GM19468 (cell line): ENCODE data around the gene SLC25A21.
"Not testable (repeated sequence)": the region's sequence is repeated elsewhere in the genome, so short reads cannot be mapped to it uniquely, and the experiment has no call there.

Experiments
- ATAC-seq: cut with Tn5 transposase; IDR thresholded peaks from one replicate; pipeline ENCODE4 v1.9.1; 2021; ENCODE audit warnings: mild to moderate bottlenecking, moderate library complexity, moderate number of reproducible peaks; ENCODE audit not compliant: unreplicated experiment; ENCODE audit errors: extremely low read depth

The SLC25A21 gene

DNA sequence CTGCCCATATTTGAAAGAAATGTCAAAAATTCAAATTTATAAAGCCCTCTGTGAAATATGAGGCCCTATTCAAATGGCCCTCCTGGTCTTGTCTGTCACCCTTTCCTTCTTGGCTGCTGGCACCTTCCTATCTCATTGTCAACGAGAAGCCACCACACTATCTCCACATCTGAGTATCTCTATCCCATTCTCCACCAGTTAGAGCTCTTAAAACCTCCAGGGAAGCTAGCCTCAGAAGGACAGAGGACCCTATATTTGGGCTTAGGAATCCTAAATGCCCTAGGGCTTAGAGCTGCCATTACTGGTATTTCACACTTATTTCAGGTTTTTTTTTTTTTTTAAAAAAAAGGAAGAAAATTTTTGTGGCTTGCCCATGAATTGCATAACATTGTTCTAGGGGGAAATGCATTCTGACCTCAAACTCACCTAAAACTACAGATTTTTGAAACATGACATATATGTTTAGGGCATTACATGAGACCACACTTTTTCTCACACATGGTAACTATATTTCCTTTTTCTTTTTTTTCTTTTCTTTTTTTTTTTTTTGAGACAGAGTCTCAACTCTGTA is 25.0 kb downstream of the SLC25A21 start:
- ATAC-seq = no peak

DNA sequence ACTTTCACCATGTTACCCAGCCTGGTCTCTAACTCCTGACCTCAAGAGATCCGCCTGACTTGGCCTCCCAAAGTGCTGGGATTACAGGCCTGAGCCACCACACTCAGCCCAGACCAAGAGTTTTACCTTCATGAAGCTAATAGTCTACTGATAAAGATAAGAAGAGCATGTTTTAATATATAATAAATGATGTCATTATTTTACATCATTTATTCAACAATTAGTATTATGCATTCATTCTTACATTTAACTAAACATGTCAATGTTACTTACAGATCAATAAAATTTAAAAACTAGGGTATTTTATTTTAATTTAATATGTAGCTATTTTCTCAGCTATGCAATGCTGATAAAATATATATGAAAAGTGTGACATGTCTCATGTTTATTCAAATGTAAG is 26.0 kb downstream of the SLC25A21 start:
- ATAC-seq = not testable (repeated sequence)

DNA sequence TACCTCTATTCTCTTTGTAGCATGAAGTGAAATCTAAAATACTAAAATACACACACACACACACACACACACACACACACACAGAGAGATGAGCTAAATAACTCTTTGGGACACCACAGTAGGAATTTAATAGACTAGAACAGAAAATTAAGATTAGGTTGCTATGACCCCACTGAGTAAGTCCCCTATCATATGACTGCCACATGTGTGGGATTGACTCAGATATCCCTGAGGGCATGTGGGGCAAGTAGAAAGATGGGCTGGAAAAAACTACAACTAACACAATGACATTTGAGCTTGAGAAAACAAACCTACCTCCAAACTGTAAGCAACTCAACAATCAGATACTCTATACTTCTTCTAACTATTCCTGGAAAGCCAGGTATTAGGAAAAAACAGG is 27.0 kb downstream of the SLC25A21 start:
- no peak for ATAC-seq

DNA sequence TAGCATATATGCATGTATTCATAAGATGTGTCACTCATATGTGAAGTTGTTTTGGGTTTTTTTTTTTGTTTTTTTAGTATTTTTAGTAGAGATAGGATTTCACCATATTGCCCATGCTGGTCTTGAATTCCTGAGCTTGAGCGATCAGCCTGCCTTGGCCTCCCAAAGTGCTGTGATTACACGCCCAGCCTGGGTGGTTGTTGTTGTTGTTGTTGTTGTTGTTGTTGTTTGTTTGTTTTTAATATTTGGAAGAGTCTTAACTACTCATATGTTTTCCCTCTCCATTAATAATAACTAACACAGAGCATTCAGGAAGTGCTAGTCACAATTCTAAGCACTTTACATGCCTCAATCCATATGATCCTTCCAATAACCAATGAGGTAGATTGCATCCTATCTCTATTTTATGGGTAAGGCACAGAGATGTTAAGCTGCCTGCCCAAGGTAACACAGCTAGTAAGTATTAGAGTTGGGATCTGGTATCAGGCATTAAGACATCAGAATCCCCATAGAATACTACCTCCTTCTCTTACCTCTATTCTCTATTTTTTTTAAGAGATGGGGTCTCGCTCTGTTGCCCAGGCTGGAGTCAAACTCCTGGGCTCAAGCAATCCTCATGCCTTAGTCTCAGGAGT is 27.6 kb downstream of the SLC25A21 start:
- ATAC-seq = no peak

DNA sequence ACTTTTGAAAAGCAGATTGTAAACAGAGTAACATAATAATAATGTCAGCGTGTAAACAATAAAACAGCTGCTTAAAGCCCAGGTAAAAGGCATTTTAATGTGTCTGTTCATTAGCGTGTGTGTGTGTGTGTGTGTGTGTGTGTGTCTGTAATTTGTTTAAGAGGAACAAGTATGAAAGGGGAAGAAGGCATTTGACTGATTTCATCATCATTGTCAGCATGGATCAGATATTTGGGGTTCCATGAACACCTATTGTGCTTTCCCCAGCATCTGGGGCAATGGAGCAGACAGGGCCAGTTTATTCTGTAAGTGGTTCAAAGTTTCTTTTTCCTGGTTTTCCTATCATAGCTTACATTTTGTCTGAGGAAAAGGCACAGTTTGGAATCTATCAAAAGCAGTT is 28.9 kb downstream of the SLC25A21 start:
- ATAC-seq = no peak

DNA sequence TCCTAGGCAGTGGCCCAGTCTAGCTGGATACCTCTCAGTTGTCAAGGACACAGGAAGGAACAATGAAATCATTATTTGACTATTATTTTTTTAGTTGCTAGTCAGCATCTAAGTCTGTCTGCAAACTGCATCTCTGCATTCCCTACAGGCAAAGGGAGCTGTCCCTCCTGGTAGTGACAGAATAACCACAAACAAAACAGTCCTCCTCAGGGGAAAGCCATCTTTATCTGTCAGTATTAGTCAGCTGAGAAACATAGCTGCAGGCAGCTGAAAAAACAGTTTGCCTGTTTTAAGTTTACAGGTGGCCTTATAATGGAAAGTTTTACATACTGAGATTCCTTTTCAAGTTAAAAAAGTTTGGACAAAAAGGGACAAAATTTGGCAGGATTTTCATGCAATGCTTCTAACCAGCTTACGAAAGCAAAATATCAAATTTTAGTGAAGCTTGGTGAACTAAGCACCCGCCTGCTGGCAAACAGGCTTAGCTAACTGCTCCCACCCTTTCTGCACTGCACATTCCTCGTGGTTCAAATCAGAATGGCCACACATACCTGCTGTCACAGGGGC is 29.5 kb downstream of the SLC25A21 start:
- ATAC-seq = no peak

DNA sequence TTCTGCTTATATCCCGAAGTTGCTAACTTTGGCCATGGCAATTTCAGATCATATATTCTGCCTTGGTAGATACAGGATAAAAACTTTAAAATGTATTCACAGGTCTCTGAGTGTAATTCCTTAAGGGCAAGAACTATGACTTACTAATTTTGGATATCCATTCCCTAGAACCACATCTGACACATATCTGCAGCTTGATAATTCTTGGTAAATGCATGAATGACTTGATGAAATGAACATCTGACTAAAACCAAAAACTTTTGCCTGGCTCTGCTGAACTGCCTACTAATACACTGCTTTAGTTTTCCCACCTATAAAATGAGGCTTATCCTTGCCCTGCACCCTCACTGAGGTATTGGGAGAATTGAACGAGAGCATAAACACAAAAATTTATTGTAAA is 32.2 kb downstream of the SLC25A21 start:
- no peak for ATAC-seq

DNA sequence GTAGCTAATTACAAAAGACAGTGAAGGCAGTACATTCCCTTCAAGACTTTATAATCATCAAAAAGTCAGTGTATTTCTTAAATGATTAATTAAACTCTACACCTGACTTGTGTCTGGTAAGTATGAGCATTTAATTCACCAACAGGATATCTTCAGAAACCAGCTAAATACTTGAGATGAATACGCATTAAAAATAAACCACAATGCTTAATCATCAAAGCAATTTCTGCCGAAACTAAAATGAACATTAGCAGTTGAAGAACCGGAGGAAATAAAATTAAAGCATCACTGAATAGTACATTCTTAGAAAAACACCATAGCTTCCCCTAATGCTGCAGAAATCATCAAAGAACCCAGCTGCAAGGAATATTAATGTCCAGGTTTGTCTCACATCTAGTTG is 32.7 kb downstream of the SLC25A21 start:
- no peak for ATAC-seq

DNA sequence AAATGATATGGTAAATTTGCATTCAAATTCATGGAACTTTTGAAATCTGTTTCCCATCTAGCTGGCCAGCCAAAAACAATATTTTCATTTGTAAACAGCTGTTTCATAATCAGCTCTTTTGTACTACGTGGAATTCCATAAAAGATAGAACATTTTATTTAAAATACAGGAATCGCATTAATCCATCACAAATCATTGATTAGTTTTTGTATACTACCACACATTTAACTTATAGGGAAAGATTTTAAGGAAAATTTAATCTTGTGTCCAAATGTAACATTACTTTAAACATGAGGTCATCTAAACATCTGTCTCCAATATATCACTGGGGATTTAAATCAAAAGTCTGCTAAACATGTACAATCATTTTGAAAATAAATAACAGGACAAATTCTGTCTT is 33.5 kb downstream of the SLC25A21 start:
- no peak for ATAC-seq

DNA sequence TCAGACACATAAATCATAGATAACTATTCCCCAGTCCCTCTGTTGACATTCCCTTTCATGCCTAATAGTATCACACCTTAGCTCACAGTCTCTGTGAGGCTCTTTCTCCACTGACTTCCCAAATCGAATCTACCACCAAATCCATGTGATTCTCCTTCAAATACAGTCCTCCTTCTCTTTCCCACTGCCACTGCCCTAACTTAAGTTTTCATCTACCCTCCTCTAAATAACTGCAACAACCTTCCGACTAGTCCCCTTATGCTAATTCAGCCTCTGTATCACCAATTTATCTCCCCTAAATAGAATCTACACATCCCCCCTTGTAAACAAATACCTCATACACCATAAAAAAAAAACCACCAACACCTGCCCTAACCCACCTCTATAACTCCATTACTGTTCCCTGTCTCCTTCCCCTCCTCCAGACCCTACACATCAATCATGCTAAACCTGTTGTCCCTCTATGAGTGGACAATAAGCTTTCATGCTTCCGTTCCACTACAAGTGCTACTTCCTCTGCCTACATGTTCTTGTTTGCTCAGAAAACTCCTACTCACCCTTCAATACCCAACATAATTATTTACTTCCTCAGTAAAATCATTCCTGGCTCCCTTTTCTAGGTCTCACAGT is 39.0 kb downstream of the SLC25A21 start:
- ATAC-seq = no peak

DNA sequence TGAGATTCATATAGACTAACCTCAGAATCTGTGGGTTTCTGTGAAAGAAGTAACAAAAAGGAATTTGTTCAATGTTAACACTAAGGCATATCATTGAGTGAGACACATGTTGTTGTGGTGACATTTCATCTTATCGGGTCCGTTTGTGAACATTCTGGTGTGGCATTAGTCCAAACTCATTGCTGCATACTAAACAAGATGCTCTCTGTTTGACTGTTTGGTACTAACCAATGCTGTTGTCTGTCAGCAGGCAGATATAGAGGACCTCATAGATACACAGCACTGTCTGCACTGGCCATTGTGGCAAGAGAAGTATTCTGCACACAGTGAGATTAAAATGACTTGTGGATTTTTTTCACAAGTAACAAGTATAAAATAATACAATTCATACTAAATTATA is 41.2 kb downstream of the SLC25A21 start:
- no peak for ATAC-seq

DNA sequence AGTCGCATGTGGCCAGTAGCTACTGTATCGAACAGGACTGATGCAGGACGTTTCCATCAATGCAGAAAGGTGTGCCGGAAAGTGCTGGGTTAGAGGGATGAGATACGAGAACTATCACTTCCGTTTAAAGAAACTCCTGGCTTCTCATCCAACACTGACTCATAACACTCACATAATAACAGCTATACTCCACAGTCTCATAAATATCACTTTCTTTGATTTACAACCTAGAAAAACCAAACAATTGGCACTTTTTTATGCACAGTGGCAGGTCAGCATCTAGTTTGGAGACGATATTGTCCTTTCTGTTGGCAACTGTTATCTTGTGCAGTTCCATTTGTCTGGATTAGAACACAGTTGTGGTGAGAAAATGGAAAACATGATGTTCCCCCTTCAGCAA is 43.4 kb downstream of the SLC25A21 start:
- ATAC-seq = no peak

DNA sequence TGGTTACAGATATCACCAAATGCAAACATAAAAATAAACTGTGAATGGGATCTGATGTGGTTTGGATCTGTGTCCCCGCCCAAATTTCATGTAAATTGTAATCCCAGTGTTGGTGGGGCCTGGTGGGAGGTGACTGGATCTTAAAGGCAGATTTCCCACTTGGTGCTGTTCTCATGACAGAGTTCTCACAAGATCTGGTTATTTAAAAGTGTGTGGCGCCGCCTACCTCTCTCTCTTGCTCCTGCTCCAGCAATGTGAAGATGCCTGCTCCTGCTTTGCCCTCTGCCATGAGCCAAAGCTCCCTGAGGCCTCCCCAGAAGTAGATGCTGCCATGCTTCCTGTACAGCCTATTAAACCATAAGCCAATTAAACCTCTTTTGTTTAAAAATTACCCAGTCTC is 47.8 kb downstream of the SLC25A21 start:
- ATAC-seq = no peak

DNA sequence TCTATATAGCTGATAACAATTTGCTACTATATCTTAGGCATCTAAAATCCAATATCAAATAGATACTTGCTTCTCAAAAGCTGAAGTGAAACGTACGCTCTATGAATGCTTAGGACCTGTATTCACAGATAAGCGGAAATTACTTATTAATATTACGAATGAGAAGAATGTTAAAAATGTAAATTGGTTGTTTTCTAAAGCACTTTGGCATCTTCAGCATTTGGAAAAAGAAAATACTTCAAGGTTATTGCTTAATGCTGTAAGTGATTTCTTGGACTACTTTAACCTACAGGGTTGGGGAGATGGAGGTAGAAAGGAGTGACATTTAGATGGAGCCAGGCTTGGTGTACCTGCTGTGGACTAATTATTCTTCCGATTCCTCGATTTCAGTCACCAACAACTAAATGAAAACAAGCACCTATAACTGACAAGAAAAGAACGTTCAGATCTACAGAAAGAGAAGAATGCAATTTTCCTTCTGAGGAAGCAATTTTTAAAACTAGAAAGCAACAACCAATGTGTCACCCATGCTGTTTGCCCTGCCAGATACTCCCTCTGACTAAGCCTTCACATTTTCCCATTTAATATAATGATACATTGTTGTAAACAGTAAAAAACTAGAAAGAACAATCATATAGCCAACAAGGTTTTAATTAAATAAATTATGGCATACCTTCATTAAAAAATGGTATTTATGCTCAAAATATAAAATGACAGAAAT is 49.3 kb downstream of the SLC25A21 start:
- ATAC-seq = no peak

DNA sequence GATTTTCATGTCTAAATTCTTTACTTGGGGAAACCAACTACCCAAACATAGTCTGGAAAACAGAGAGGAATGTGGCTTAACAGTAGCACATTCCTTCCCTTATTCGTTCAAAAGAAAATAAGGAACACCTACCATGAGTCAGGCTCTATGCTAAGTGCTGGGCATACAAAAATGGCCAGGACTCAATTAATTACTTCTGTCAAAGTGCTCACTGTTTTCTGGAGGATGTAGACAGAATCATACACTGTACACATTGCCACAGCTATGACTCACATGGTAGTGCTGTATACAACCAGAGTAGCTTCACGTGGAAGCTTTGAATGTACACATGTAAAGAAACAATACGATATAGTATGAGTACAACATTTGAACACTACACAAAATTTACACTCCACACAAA is 50.1 kb downstream of the SLC25A21 start:
- no peak for ATAC-seq

DNA sequence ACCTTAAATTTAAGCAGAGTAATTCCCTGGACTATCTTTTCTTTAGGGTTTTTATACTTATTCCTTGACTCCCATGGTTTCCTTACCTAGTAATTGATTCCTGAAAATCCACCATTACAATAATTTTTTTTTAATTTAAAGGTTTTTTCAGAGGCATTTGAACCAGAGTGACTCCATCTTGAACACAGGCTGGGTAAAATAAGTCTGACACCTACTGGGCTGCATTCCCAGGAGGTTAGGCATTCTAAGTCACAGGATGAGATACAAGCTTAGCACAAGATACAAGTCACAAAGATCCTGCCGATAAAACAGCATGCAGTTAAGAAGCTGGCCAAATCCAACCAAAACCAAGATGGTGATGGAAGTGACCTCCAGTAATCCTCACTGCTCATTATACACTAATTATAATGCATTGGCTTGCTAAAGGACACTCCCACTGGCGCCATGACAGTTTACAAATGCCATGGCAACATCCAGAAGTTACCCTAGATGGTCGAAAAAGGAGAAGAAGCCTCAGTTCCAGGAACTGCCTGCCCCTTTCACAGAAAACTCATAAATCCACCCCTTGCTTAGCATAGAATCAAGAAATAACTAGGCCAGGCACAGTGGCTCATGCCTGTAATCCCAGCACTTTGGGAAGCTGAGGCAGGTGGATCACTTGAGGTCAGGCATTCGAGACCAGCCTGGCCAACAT is 53.6 kb downstream of the SLC25A21 start:
- ATAC-seq = no peak

DNA sequence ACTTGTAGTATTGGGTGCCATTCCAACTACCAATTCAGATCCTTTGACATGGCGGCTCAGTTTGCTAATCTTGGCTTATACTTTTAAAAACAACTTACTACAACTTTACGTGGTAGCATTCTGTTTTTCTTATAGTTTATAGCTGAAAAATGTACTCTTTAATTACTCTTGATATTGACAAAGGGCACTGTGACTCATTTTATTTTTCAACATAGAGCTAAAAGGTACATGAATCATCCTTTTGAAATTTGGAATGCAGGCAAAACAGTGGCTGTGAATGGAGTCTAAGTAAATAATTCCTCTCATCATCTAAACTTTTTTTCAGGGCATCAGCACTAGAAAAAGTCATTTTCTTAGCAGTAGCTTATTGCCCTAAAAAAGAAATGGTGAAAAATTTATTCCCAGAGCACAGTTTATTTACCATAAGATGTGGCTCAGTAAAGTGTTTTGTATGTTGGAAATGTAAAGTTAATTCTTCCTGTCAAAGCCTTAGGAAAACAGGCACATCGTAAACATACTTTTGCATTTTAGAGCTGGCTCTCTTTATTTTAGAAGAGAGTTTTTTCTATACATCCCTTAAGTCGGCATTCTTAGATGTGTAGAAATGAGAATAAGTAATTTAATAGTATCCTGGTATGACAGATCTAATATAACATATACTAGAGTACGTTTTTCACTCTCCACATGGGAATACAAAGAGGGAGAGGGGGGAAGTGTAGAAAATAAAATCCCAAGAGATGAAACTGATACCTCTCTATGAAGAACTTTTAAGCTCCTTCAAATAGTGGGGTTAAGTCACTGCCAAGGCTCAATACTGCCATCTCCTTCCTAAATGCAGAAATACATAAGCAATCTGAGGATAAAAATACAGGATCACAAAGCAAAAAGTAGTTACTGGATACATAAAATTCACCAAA is 55.2 kb downstream of the SLC25A21 start:
- ATAC-seq = no peak

DNA sequence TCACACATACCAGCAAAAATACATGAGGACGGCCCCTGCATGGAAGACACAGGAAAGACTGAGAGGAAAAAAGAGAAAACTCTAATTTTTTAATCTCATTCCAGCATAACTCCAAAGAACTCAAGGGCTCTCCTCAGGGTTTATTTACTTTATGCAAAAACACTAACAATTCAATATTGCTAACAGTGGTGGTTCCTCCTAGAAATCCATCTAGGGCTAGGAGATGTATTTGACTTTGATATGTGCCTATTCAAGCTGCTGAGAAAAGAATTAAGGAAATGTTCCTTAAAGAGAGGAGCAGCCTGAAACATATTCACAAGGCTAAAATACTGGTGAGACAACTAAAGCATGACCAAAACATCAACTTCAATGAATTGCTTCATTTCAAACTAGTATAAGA is 57.0 kb downstream of the SLC25A21 start:
- no peak for ATAC-seq

DNA sequence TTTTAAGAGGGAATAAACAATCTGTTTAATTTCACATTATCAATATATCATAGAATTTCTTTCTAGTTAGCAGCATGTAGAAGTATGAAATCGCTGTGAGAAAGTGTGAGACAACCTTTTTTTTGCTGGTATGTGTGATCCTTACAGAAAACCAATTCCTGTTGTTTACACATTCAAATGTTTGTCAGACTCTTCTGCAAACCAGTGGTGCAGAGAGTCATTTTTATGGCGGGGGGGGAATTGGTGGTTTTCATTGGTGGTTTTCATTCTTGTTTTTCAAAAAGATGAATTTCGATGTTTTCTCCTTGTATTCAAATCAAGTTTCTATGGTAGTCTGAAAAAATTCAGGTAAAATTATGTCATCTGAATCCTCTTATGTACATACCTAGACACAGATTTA is 57.8 kb downstream of the SLC25A21 start:
- no peak for ATAC-seq
